SK-MEL-5 (cell line): ENCODE data around the gene FBXW12. TPM values are rescaled to one million over a fixed set of nuclear protein-coding genes. Genes with fewer than 3 reads are reported as not detected.

Source experiments
- DNase-seq: peaks from one replicate; pipeline ENCODE4 v3.0.0-alpha.2; 2016; ENCODE audit warnings: low read depth, low spot score
- in situ Hi-C: cut with HindIII; loops from 2 replicates; pipeline ENCODE4 v1.10.0; 2016; ENCODE audit warnings: low sequenced_read_pairs, high pct_unique_total_duplicates, low pct_unique_long_range_greater_than_20kb
- total RNA-seq: library from RNA; depleted of rRNA; stranded (reverse); fragments of >200 nt; shearing (Covaris generic); gene quantifications from 2 replicates; pipeline ENCODE4 v1.2.3, GENCODE V29; 2014

FBXW12 gene
- total RNA-seq, 1 experiment from 2014 or later: not detected

GRCh38 chr3:48403533-48404439, 31.8 kb downstream of the FBXW12 start:
- no peak for DNase-seq
- in situ Hi-C loops: no loop called here

GRCh38 chr3:48404440-48405342, 32.7 kb downstream of the FBXW12 start:
- in situ Hi-C loops: no loop called here
- no peak for DNase-seq

- in situ Hi-C loops: no loop called here
- DNase-seq: no peak
Observed at GRCh38 chr3:48405343-48405881, 33.4 kb downstream of the FBXW12 start.

DNA sequence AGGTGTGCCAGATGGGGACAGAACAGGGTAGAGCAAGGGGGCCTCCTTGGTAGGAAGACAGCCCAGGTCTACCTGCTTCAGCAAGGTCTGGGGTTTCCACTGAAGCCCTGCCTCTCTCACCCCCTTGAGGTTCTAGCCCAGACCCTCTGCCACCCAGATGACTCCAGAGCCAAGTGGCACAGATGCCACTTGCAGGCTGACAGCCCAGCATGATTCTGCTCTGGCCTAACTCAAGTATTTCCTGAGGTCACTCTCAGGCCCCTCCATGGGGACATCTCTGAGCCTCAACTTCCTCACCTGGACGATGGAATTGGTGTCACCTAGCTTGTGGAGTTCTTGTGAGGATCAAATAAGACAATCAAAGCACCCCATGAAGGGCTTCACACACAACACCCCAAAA, 34.0 kb downstream of the FBXW12 start:
- DNase-seq: no peak
- in situ Hi-C loops: no loop called here

DNA sequence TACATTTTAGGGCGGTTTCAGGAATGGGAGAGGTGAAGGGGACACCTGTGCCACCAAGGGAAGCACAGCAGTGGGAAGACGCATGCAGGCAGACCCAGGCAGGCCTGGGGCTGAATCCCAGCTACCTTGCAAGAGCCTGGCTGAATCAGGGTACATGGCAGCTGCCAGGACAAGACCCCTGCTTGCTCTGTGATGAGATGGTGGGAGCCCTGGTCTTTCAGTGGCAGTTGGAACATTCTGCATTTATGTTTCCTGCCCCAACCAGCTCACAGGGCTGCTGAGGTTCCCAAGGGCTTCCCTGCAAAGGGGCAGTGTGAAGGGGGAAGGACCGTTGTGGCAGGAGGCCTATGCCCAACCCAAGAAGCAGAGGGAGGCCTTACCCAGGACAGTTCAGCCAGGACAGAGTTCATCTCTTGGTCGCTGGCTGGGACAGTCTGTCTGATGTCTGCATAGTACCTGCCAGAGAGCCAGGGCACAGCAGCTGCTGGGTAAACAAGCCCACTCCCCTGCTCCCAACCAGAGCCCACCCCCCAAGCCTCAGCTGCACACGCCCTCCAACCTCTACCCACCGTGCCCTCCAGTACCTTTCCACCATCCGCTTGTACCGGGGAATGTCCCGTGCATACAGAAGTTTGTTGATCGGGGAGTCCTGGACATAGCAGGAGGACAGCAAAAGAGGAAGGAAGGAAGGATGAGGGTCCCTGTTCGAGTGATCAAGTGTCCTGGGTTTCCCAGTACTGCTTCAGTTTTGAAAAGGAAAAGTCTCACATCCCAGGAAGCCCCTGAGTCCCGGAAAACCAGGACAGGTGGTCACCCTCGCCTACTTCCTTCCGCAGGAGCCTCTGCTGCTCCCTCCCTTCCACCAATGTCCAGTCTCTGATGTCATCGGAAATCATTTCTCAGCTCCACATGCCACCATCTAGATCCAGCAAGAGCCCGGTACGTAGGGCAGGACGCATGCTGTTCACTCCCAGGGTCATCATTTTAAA, 34.7 kb downstream of the FBXW12 start:
- no peak for DNase-seq
- in situ Hi-C loops: no loop called here

DNA sequence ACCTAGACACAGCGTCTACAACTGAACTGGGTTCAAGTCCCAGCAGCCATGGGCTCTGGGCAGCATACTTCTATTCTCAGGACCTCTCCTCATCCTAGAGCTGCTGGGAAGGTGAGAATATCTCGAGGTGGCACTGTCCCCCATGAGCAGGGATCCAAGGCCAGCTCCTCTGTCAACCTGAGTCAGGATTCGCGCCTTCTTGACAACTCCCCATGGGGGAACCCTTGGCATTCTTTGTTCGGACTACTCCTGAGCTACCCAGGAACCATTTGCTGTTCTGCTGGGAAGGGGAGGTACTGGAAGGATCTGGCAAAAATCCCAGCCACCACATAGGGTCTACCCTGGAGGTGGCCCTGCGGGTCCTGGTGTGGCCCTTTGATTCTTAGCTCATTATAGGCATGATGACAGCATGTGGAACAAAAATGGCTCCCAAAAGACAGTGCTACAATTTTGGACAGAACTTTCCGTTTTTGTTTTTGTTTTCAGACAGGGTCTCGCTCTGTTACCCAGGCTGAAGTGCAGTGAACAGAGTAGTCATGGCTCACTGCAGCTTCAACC, 35.6 kb downstream of the FBXW12 start:
- in situ Hi-C loops: no loop called here
- DNase-seq: no peak

DNA sequence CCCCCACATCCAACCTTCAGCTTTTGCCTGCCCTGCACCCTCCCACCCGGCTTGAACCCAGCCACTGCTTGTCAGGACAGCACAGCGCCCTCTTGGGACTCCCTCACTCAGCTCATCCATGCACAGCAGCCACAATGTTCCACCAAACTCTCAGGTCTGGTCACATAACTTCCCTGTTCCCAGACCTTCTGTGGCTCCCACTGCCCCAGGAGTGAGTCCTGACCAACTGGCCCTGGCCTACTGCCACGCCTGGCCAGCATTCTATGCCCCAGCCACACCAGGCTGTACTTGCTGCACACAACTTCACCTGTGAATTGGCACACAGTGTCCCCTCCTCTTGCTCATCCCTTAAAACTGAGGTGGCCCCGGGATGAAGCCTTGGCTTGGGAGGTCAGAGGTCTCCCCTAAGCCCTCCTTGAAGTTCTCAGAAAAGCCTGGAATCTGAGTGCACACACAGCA, 36.8 kb downstream of the FBXW12 start:
- no peak for DNase-seq
- in situ Hi-C loops: no loop called here

DNA sequence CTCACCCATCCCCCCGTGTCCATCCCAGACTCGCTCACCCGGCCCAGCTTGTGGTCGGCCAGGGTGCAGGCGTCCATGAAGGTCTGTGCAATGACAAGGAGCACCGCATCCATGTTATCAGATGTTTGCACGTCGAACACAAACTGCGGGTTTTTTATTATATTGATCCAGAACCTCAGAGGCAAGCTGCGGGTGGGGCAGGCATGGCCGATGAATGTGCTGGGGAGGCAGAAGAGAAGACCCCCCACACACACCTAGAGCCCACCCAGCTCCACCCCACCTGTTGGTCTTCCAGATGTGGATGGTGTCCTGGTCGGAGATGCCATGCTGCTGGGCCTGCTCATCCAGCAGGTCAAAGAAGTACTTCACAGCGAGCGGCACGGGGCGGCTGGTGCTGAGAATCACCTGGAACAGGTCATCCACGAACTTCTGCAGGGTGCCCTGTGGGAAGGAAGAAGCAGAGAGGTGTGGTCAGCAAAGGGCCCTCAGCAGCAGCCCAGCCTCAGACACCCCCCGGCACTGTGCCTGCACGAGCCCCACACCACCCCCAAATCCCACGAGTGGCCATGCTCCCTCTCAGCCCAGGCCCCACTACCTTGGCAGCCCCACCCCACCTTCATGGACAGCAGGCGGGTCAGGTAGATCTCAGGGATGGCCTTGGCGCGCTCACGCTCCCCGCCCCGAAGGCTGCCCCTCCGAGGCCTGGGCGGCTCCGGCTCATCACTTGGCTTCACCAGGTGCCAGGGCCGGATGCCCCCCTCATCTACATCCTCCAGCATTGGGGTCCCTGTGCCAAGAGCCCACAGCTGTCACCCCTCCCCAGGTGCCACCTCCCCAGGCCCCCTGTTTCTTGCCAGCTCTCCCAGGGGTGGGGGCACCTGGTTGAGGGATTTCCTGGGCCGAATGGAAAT, 37.5 kb downstream of the FBXW12 start:
- in situ Hi-C loops: no loop called here
- no peak for DNase-seq

DNA sequence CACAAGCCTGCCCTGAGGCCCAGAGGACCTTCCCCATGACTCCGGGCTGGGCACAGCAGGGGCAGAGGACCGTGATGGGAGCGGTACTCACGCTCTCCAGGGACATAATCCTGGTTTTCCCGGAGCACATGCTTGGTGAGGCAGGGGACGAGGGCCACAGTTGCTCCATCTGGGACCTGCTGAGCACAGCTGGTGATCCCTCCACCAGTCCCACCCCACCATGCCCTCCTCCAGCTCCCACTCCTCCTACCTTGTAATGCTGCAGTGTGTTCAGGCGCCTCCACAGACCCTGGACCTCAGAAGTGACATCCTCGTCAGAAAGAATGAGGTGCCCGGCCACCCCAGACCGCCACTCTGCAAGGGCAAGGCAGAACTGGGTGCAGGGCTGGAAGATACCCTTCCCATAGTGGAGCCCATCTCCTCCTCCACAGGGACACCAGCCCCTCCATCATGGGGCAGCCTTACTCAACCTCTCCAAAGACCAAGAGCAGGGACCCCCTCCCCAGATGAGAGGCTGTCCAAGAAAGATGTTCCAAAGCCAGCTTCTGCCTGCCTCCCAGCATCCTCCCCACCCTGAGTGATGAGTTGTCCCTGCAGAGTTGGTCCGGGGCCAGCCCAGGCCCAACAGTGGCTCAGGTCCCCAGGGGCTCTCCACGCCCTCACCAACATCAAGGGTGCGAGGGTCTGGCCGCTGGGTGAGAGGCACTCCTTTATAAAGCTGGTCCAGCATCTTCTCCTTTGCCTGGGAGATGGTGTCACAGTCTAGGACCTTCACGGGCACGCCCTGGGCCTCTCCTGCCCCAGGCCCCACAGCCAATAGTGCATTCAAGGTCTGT, 38.4 kb downstream of the FBXW12 start:
- in situ Hi-C loops: no loop called here

GRCh38 chr3:48411041-48411588, 39.1 kb downstream of the FBXW12 start:
- in situ Hi-C loops: no loop called here
- DNase-seq: no peak

More for the DNA sequence above, 38.4 kb downstream of the FBXW12 start:
- no peak for DNase-seq

DNA sequence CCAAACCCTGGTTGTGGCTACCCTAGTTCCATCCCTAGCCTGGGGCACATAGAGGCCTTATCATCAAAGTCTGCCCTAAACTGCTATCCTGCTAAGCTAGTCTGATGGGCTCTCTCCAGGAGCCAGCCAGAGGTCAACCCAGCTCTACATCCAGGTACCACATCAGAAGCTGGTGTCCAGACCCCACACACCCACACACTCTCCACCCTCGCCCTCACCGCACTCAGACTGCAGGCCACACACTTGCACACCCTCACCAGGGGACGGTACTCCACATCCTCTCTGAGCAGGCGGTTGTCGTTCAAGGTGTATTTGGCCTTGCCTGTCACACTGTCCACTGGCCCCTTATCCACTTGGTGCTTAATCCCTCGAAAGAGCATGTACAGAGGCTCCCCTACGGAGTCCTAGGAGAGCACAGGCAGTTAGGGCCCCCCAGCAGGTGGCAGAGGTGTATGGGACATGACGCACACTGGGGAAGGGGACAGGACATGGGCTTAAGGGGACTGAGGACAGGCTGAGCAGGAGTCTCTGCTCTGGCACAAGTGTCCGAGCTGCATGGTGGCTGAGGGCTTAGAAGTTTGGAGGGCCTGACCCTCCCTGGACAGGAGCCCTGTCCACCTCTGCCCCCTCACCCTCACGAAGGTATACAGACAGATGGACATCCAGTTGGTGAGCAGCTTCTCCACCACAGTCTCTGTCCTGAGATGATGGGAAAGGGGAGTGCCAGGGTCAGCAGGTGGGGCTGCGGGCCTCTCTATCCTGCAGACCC, 39.8 kb downstream of the FBXW12 start:
- DNase-seq: no peak
- in situ Hi-C loops: no loop called here

DNA sequence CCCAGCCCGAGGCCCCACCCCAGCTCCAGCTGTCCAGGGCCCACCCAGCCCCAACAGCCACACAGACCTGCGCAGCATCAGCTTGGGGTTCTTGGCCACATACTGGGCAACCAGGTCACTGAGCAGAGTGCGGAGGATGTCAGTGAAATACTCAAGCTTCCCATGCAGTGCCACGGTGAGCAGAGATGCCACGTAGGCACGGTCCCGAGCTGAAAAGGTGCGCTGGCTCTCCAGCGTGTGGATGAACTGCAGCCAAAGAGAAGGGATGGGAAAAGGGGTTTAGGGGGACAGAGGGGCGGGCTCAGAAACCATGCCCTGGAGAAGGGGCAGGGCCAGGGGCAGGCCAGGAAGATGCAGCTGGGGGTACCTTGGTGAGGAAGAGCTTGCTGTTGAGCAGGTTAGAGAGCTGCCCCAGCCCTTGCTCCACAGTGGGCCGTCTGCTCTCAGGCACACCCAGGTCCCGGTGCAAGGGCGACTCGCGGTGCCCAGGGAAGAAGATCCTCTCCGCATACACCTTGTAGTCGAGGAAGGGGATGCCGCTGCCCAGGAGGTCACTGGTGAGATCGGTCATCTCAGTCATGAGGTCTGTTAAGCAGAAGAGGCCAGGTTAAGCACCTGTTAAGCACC, 40.5 kb downstream of the FBXW12 start:
- in situ Hi-C loops: no loop called here
- no peak for DNase-seq

DNA sequence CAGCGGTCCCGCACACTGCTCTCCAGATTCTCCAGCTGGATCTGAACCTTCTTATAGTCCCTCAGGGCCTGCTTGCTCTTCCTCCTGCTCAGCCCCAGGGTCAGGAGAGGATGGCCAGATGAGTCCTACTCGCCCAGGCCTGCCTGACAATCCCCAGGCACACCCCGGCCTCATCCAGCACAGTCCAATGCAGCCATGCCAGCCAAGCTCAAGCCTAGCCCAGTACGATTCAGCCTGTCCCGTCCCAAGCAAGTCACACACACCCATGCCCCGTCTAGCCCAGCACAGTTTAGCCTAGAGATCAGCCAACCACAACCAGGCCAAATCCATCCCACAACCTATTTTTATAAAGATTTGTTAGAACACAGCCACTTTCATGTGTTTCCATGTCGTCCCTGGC, 41.1 kb downstream of the FBXW12 start:
- no peak for DNase-seq
- in situ Hi-C loops: no loop called here

GRCh38 chr3:48413611-48414010, 41.6 kb downstream of the FBXW12 start:
- in situ Hi-C loops: no loop called here
- DNase-seq: no peak
